Kidney tubule cell (primary cell): Measurements from ENCODE around the gene ADAMTSL5.
A peak's percentile ranks its signal among the peaks of the same experiment; 100 is the strongest.

ENCODE experiments used
- DNase-seq: peaks from one replicate; pipeline ENCODE4 v3.0.0-alpha.2; 2018; ENCODE audit warnings: low spot score

The ADAMTSL5 gene

GRCh38 chr19:1467215-1467489 is 45.7 kb downstream of the ADAMTSL5 start:
- DNase-seq, result no peak

- DNase-seq, result no peak
Measured at GRCh38 chr19:1466461-1467214, 46.2 kb downstream of the ADAMTSL5 start.

- no peak for DNase-seq
Measured at GRCh38 chr19:1466018-1466460, 46.8 kb downstream of the ADAMTSL5 start.

- DNase-seq, result peak; percentile 67
Measured at GRCh38 chr19:1465191-1466016, 47.4 kb downstream of the ADAMTSL5 start.

GRCh38 chr19:1461862-1462261 is 51.0 kb downstream of the ADAMTSL5 start:
- no peak for DNase-seq

- DNase-seq, result no peak
Measured at GRCh38 chr19:1460033-1460995, 52.5 kb downstream of the ADAMTSL5 start.

- DNase-seq, result no peak
Measured at GRCh38 chr19:1459479-1459878, 53.3 kb downstream of the ADAMTSL5 start.

GRCh38 chr19:1457892-1458291 is 54.9 kb downstream of the ADAMTSL5 start:
- DNase-seq, result no peak

GRCh38 chr19:1457031-1457739 is 55.6 kb downstream of the ADAMTSL5 start:
- no peak for DNase-seq

- no peak for DNase-seq
Measured at GRCh38 chr19:1456121-1456900, 56.5 kb downstream of the ADAMTSL5 start.

- DNase-seq, result peak; percentile 72
Measured at GRCh38 chr19:1455336-1456120, 57.3 kb downstream of the ADAMTSL5 start.
